ENCODE results near the gene MAZ. TPM values are rescaled to one million over a fixed set of nuclear protein-coding genes. Genes with fewer than 3 reads are reported as not detected.
"Not testable (repeated sequence)": the region's sequence is repeated elsewhere in the genome, so short reads cannot be mapped to it uniquely, and the experiment has no call there.

Gene MAZ
- total RNA-seq, 1 donor from 2014 or later, result 145 TPM

- no peak for DNase-seq (ENCODE audit: extremely low read depth, low read depth, low spot score)
These were observed 22.2 kb upstream of the MAZ start for GRCh38 chr16:29784157-29784556.

GRCh38 chr16:29784901-29785500 is 21.3 kb upstream of the MAZ start:
- DNase-seq (ENCODE audit: extremely low read depth, low read depth, low spot score), result no peak

- not testable (repeated sequence) for DNase-seq (ENCODE audit: extremely low read depth, low read depth, low spot score)
These were observed 19.2 kb upstream of the MAZ start for GRCh38 chr16:29787155-29787554.

- DNase-seq (ENCODE audit: extremely low read depth, low read depth, low spot score), result no peak
These were observed 16.6 kb upstream of the MAZ start for GRCh38 chr16:29789775-29790182.

GRCh38 chr16:29790183-29790948 is 16.0 kb upstream of the MAZ start, which contains the start of gene KIF22:
Gene KIF22 (plus strand): TSS chr16:29790751. CDS start chr16:29790760, 9 bp downstream.
- DNase-seq (ENCODE audit: extremely low read depth, low read depth, low spot score), result peak; percentile 87

- DNase-seq (ENCODE audit: extremely low read depth, low read depth, low spot score), result no peak
These were observed 15.1 kb upstream of the MAZ start for GRCh38 chr16:29790949-29791844.

GRCh38 chr16:29791845-29792807 is 14.2 kb upstream of the MAZ start:
- no peak for DNase-seq (ENCODE audit: extremely low read depth, low read depth, low spot score)

GRCh38 chr16:29793153-29793552 is 13.2 kb upstream of the MAZ start:
- not testable (repeated sequence) for DNase-seq (ENCODE audit: extremely low read depth, low read depth, low spot score)

- no peak for DNase-seq (ENCODE audit: extremely low read depth, low read depth, low spot score)
These were observed 12.1 kb upstream of the MAZ start for GRCh38 chr16:29794231-29794710.

GRCh38 chr16:29802416-29802935 is 3.9 kb upstream of the MAZ start:
- DNase-seq (ENCODE audit: extremely low read depth, low read depth, low spot score), result no peak

GRCh38 chr16:29804020-29804419 is 2.3 kb upstream of the MAZ start:
- no peak for DNase-seq (ENCODE audit: extremely low read depth, low read depth, low spot score)

GRCh38 chr16:29804455-29805231 is 1.7 kb upstream of the MAZ start:
- DNase-seq (ENCODE audit: extremely low read depth, low read depth, low spot score), result no peak

- DNase-seq (ENCODE audit: extremely low read depth, low read depth, low spot score), result peak; percentile 57
These were observed 864 bp upstream of the MAZ start for GRCh38 chr16:29805232-29806098.

GRCh38 chr16:29806641-29807425 is 504 bp downstream of the MAZ start:
- no peak for DNase-seq (ENCODE audit: extremely low read depth, low read depth, low spot score)

- no peak for DNase-seq (ENCODE audit: extremely low read depth, low read depth, low spot score)
These were observed 1.3 kb downstream of the MAZ start for GRCh38 chr16:29807426-29808218.

GRCh38 chr16:29808219-29808900 is 2.0 kb downstream of the MAZ start:
- DNase-seq (ENCODE audit: extremely low read depth, low read depth, low spot score), result no peak
